ENCODE data around the gene KRT80.

The KRT80 gene

DNA sequence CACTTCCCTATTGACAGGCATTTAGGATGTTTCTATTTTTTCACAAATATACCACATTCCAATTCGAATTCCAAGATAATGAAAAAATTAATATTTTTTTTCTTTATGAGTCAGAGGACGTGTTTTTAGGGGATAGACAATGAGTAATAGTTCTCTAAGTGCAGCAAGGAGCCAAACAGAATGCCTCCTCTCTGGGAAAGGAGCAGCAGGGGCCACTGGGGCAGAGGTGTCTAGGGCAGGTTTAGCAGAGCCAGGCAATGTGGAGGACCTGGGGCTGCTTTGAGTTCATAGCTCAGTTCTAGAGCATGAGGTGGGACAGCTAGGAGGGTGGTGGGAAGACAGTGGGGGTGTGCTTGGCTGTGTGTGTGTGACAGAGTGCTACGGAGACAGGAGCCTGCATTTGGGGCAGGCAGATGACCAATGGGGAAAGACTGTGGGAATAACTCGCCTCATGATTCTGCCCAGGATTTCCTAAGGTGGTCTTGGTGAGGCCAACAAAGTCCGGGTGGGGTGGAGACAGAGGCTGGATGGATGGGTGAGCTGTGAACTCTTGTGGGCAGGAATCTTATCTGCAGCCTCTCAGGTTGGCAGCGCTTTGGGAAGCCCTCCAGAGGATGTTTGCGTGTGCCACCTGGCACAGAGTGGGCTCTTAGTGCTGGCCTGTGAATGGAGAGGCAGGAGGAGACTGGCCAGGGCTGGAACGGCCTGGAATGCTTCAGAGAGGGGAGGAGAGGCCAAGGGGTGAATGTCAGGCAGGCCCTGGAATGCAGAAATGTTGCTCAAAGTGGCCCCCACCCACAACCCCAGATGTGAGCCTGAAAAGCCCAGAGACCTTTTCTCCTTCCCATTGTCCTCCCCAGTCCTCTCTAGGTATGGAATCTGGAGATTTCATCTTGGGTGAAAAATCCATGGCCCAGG is 38.8 kb upstream of the KRT80 start:
- Histone ChIP-seq H3K36me3 (ENCODE audit: control insufficient read depth in 1 of 2, insufficient read depth in 2 of 2, low read depth in 1 of 2, low read length in 2 of 2) (peaks cover 0 to 9% of the 10 kb centered on the region in 2 experiments), H3K27ac (ENCODE audit: low read length, poor library complexity, severe bottlenecking) (peak overlapping the region; percentile 80), H3K27me3 (ENCODE audit: control insufficient read depth in 1 of 2, insufficient read depth in 1 of 2, low read length in 2 of 2) (peaks cover 8 to 24% of the 10 kb centered on the region in 2 experiments), H3K9me3 (ENCODE audit: control insufficient read depth, low read length) (peaks cover 2% of the 10 kb centered on the region), H3K14ac (ENCODE audit: low read length in 2 of 2) (peak overlapping the region in 1 of 2 experiments; percentile 30), H2AK5ac (ENCODE audit: low read length, severe bottlenecking) (peak overlapping the region; percentile 83), H3K9ac (ENCODE audit: low read length) (peak overlapping the region; percentile 2), H3K4me3 (ENCODE audit: insufficient read depth in 1 of 2, low read depth in 1 of 2, low read length in 2 of 2) (peak overlapping the region in 1 of 2 experiments; percentile 36), H3K4ac (ENCODE audit: low read depth in 1 of 2, low read length in 2 of 2) (no peak overlapping the region), H3K79me1 (replicated peaks; ENCODE audit: low read length, poor library complexity, severe bottlenecking) (no peaks in the 10 kb centered on the region), H2BK12ac (ENCODE audit: low read length in 2 of 2) (peak overlapping the region; percentile 23 to 59), H2BK15ac (ENCODE audit: low read depth, poor library complexity, severe bottlenecking) (no peak overlapping the region), H2BK5ac (ENCODE audit: low read depth, low read length, poor library complexity, severe bottlenecking) (no peak overlapping the region), H3K18ac (ENCODE audit: low read depth in 1 of 2, low read length in 2 of 2) (peak overlapping the region; percentile 16 to 55), H4K91ac (ENCODE audit: low read length) (no peak overlapping the region), H4K8ac (ENCODE audit: low read length) (no peak overlapping the region), H2AFZ (ENCODE audit: low read depth, low read length) (no peak overlapping the region), H3K23ac (ENCODE audit: low read length in 2 of 2) (peak overlapping the region in 1 of 2 experiments; percentile 54), H3K4me1 (ENCODE audit: control insufficient read depth, insufficient read depth, low read depth, low read length) (peaks cover 48% of the 10 kb centered on the region), H3K4me2 (ENCODE audit: low read length, poor library complexity, severe bottlenecking) (no peak overlapping the region), H2BK120ac (ENCODE audit: low read depth, low read length) (no peak overlapping the region)
- 66% methylated on average over 6 of the region's 8 CpGs for WGBS
- DNase-seq = peak; percentile 56

DNA sequence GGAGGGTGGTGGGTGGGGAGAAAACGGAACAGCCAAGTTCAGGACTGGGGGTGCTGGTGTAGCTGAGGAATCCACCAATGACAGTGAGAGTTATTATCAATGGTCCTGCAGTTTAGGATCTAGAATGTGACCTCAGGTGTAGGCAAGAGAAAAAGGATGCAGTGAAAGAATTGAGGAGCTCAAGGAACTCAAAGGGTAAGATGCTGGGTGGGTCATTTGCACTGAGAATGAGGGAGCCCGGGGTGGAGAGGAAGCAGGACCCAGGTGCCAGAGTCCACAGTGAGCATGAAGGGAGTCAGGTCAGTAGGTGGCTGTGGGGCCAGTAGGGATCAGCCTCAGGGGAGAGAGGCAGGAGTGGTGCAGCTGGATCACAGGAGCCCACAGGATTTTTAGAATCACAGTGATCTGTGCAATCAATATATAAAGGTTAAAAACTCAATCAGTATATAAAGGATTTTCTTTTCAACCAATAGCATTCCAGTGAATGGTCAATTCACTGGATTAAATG is 38.1 kb upstream of the KRT80 start:
- DNase-seq = no peak
- H3K14ac ChIP-seq (ENCODE audit: low read length in 2 of 2) = no peak overlapping the region
- peaks cover 3% of the 10 kb centered on the region for H3K9me3 ChIP-seq (ENCODE audit: control insufficient read depth, low read length)
- no peak overlapping the region for H2BK12ac ChIP-seq (ENCODE audit: low read length in 2 of 2)
- H3K79me1 ChIP-seq (replicated peaks; ENCODE audit: low read length, poor library complexity, severe bottlenecking) = no peaks in the 10 kb centered on the region
- 91% methylated on average over 2 of the region's 2 CpGs for WGBS
- no peak overlapping the region for H2BK15ac ChIP-seq (ENCODE audit: low read depth, poor library complexity, severe bottlenecking)
- no peak overlapping the region for H3K4me2 ChIP-seq (ENCODE audit: low read length, poor library complexity, severe bottlenecking)
- H2BK5ac ChIP-seq (ENCODE audit: low read depth, low read length, poor library complexity, severe bottlenecking) = no peak overlapping the region
- H4K8ac ChIP-seq (ENCODE audit: low read length) = no peak overlapping the region
- H4K91ac ChIP-seq (ENCODE audit: low read length) = no peak overlapping the region
- H3K18ac ChIP-seq (ENCODE audit: low read depth in 1 of 2, low read length in 2 of 2) = peak overlapping the region in 1 of 2 experiments; percentile 18
- H2AK5ac ChIP-seq (ENCODE audit: low read length, severe bottlenecking) = peak overlapping the region; percentile 89
- peaks cover 0 to 5% of the 10 kb centered on the region in 2 experiments for H3K36me3 ChIP-seq (ENCODE audit: control insufficient read depth in 1 of 2, insufficient read depth in 2 of 2, low read depth in 1 of 2, low read length in 2 of 2)
- H3K27ac ChIP-seq (ENCODE audit: low read length, poor library complexity, severe bottlenecking) = peak overlapping the region; percentile 58
- no peak overlapping the region for H3K9ac ChIP-seq (ENCODE audit: low read length)
- no peak overlapping the region for H3K4me3 ChIP-seq (ENCODE audit: insufficient read depth in 1 of 2, low read depth in 1 of 2, low read length in 2 of 2)
- H3K4ac ChIP-seq (ENCODE audit: low read depth in 1 of 2, low read length in 2 of 2) = no peak overlapping the region
- peaks cover 48% of the 10 kb centered on the region for H3K4me1 ChIP-seq (ENCODE audit: control insufficient read depth, insufficient read depth, low read depth, low read length)
- H2AFZ ChIP-seq (ENCODE audit: low read depth, low read length) = no peak overlapping the region
- H3K27me3 ChIP-seq (ENCODE audit: control insufficient read depth in 1 of 2, insufficient read depth in 1 of 2, low read length in 2 of 2) = peaks cover 8 to 24% of the 10 kb centered on the region in 2 experiments
- H3K23ac ChIP-seq (ENCODE audit: low read length in 2 of 2) = no peak overlapping the region
- H2BK120ac ChIP-seq (ENCODE audit: low read depth, low read length) = no peak overlapping the region

DNA sequence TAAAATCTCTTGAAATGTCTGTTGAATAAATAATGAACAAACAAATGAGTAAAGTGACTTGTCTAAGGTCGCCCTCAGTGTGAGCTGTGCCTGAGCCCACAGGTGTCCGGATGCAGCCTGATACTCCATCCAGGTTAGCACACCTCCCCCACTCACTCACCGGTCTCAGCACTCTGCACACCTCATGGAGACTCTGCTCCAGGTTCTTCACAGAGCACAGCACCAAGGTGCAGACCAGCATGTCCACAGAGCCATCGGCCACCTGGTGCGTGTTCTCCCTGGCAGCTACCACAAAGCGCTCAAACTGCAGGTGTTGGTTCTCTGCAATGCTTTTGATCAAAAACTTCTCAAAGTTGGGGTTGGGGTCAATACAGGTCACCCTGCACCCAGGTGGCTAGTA is 37.1 kb upstream of the KRT80 start:
- Histone ChIP-seq H3K79me1 (replicated peaks; ENCODE audit: low read length, poor library complexity, severe bottlenecking) (no peaks in the 10 kb centered on the region), H2BK5ac (ENCODE audit: low read depth, low read length, poor library complexity, severe bottlenecking) (no peak overlapping the region), H4K8ac (ENCODE audit: low read length) (no peak overlapping the region), H3K36me3 (ENCODE audit: control insufficient read depth in 1 of 2, insufficient read depth in 2 of 2, low read depth in 1 of 2, low read length in 2 of 2) (peaks cover 0 to 3% of the 10 kb centered on the region in 2 experiments), H2BK15ac (ENCODE audit: low read depth, poor library complexity, severe bottlenecking) (no peak overlapping the region), H3K27me3 (ENCODE audit: control insufficient read depth in 1 of 2, insufficient read depth in 1 of 2, low read length in 2 of 2) (peaks cover 8 to 24% of the 10 kb centered on the region in 2 experiments), H3K9me3 (ENCODE audit: control insufficient read depth, low read length) (peaks cover 9% of the 10 kb centered on the region), H3K18ac (ENCODE audit: low read depth in 1 of 2, low read length in 2 of 2) (no peak overlapping the region), H3K14ac (ENCODE audit: low read length in 2 of 2) (no peak overlapping the region), H3K4me1 (ENCODE audit: control insufficient read depth, insufficient read depth, low read depth, low read length) (peaks cover 45% of the 10 kb centered on the region), H4K91ac (ENCODE audit: low read length) (no peak overlapping the region), H2AFZ (ENCODE audit: low read depth, low read length) (no peak overlapping the region), H3K23ac (ENCODE audit: low read length in 2 of 2) (no peak overlapping the region), H2AK5ac (ENCODE audit: low read length, severe bottlenecking) (peak overlapping the region; percentile 58), H3K9ac (ENCODE audit: low read length) (no peak overlapping the region), H3K4ac (ENCODE audit: low read depth in 1 of 2, low read length in 2 of 2) (no peak overlapping the region), H3K4me2 (ENCODE audit: low read length, poor library complexity, severe bottlenecking) (no peak overlapping the region), H2BK12ac (ENCODE audit: low read length in 2 of 2) (no peak overlapping the region), H2BK120ac (ENCODE audit: low read depth, low read length) (no peak overlapping the region), H3K27ac (ENCODE audit: low read length, poor library complexity, severe bottlenecking) (no peak overlapping the region), H3K4me3 (ENCODE audit: insufficient read depth in 1 of 2, low read depth in 1 of 2, low read length in 2 of 2) (no peak overlapping the region)
- DNase-seq = no peak
- WGBS = 96% methylated on average over 6 of the region's 6 CpGs

DNA sequence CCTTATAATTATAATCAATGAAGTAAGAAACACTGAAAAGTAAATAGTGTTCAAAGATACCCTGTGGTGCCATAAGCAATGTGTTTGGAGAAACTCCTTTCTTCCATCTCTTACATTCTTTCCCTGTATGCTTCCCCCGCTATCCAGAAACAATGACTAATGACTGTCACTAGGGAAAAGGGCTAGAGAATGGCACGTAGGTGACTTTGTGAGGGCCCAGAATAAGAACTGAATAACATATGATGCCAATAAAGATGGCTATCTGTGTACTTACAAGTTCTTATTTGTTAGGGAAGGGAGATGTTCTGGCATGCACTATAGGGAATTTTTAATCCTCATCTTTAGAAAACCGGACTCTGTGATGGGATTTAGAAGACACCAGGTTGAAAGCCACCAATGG is 36.6 kb upstream of the KRT80 start:
- Histone ChIP-seq H3K4ac (ENCODE audit: low read depth in 1 of 2, low read length in 2 of 2) (no peak overlapping the region), H3K9me3 (ENCODE audit: control insufficient read depth, low read length) (peaks cover 9% of the 10 kb centered on the region), H3K4me1 (ENCODE audit: control insufficient read depth, insufficient read depth, low read depth, low read length) (peaks cover 39% of the 10 kb centered on the region), H4K8ac (ENCODE audit: low read length) (no peak overlapping the region), H2BK120ac (ENCODE audit: low read depth, low read length) (no peak overlapping the region), H2AK5ac (ENCODE audit: low read length, severe bottlenecking) (no peak overlapping the region), H3K4me3 (ENCODE audit: insufficient read depth in 1 of 2, low read depth in 1 of 2, low read length in 2 of 2) (no peak overlapping the region), H3K23ac (ENCODE audit: low read length in 2 of 2) (no peak overlapping the region), H4K91ac (ENCODE audit: low read length) (no peak overlapping the region), H3K14ac (ENCODE audit: low read length in 2 of 2) (no peak overlapping the region), H3K27me3 (ENCODE audit: control insufficient read depth in 1 of 2, insufficient read depth in 1 of 2, low read length in 2 of 2) (peaks cover 8 to 20% of the 10 kb centered on the region in 2 experiments), H3K36me3 (ENCODE audit: control insufficient read depth in 1 of 2, insufficient read depth in 2 of 2, low read depth in 1 of 2, low read length in 2 of 2) (peaks cover 0 to 3% of the 10 kb centered on the region in 2 experiments), H2BK5ac (ENCODE audit: low read depth, low read length, poor library complexity, severe bottlenecking) (no peak overlapping the region), H3K18ac (ENCODE audit: low read depth in 1 of 2, low read length in 2 of 2) (no peak overlapping the region), H3K79me1 (replicated peaks; ENCODE audit: low read length, poor library complexity, severe bottlenecking) (no peaks in the 10 kb centered on the region), H2BK12ac (ENCODE audit: low read length in 2 of 2) (no peak overlapping the region), H3K27ac (ENCODE audit: low read length, poor library complexity, severe bottlenecking) (no peak overlapping the region), H3K4me2 (ENCODE audit: low read length, poor library complexity, severe bottlenecking) (no peak overlapping the region), H3K9ac (ENCODE audit: low read length) (no peak overlapping the region), H2BK15ac (ENCODE audit: low read depth, poor library complexity, severe bottlenecking) (no peak overlapping the region), H2AFZ (ENCODE audit: low read depth, low read length) (no peak overlapping the region)
- DNase-seq = no peak
- 64% methylated on average over 3 of the region's 3 CpGs for WGBS

Data from mesenchymal stem cell (in vitro differentiated cells and primary cell).